ENCODE data around the gene NME4.
"Not testable (repeated sequence)": the region's sequence is repeated elsewhere in the genome, so short reads cannot be mapped to it uniquely, and the experiment has no call there.

Gene NME4

GRCh38 chr16:378113-378820 lies 18.7 kb upstream of the NME4 start:
- DNase-seq: not testable (repeated sequence)

DNA sequence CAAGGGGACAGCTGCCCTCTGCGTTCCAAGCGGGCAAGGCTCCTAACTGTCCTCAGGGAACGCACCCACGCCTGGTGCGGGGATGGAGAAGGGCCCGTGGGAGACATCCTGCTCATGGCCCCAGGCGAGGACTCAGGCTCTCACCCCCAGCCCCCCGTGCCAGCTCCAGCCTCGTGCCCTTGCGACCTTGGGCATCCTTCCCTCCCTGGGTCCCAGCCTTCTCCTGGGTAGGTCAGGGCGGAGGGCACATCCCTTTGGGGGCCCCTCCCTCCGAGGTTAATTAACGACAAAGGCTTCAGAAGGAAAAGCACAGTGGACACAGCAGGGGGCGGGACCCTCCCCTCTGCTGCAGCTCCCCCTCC lies 18.2 kb upstream of the NME4 start:
- DNase-seq: no peak

DNA sequence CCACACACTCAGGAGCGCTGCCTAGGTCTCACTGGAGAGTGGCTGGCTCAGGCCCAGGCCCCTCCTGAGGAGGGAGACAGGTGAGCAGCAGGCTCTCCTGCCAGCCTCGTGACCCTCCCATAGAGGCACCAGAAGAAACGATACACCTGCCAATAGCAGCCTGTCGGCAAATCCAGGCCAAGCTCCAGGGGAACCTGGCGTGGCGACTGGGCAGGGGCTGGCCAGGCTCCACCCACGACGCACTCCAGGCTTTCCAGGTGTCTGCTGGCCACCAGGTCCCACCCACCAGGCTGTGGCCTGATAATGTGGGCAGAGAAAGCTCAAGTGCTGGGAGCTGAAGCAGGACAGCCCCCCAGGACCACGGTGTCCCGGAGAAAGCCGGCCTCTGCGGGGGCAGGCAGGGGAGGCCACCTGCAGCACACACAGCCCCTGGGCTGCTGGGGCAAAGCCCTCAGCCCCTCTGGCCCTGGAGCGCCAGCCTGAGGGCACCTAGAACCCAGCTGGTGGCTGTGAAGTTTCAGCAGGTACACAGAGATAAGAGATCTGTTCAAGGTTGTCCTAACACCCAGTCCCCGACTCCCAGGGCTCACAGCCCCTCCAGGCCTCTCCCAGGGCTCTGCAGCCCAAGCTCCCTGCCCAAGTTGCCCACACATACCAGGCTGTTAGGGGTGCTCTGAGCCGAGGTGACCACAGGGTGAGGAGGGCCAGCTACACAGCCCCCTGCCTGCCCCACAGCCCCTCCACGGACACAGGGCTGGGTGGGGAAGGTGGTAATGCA lies 17.6 kb upstream of the NME4 start:
- DNase-seq: no peak

DNA sequence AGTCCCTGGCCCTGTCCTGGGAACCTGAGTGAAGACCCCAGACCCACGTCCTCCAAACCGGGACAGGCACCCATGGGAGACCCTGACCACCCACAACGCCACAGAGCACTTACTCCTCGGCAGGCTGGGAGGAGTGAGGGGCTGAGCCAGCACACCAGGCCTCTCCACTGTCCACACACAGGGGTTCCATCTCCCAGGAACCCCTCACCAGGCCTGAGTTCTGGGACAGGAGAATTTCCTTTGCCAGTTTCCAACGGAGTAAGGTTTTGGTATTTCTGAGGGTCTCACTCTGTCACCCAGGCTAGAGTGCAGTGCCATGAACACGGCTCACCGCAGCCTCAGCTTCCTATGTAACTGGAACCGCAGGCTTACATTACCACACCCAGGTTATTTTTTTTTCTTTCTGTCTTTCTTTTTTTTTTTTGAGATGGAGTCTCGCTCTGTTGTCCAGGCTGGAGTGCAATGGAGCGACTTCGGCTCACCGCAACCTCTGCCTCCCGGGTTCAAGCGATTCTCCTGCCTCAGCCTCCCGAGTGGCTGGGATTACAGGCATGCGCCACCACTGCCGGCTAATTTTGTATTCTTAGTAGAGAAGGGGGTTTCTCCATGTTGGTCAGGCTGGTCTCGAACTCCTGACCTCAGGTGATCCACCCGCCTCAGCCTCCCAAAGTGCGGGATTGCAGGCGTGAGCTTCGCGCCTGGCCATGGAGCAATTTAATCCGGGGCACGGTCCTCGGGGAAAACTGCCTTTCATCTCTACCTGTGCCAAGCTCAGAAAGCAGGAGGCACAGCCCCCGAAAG lies 16.8 kb upstream of the NME4 start:
- DNase-seq: no peak

DNA sequence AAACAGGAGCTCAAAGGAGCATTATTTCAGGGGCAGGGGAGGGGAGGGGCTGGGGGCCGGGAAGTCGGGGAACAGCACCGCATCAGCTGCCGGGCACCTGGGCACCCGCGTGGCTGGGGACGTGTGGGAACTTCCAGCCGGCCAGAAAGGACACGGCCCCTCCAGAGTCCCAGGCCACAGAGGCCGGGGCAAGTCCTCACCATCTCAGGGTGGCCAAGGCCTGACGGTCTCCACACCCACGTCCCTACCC lies 16.3 kb upstream of the NME4 start:
- DNase-seq: no peak

DNA sequence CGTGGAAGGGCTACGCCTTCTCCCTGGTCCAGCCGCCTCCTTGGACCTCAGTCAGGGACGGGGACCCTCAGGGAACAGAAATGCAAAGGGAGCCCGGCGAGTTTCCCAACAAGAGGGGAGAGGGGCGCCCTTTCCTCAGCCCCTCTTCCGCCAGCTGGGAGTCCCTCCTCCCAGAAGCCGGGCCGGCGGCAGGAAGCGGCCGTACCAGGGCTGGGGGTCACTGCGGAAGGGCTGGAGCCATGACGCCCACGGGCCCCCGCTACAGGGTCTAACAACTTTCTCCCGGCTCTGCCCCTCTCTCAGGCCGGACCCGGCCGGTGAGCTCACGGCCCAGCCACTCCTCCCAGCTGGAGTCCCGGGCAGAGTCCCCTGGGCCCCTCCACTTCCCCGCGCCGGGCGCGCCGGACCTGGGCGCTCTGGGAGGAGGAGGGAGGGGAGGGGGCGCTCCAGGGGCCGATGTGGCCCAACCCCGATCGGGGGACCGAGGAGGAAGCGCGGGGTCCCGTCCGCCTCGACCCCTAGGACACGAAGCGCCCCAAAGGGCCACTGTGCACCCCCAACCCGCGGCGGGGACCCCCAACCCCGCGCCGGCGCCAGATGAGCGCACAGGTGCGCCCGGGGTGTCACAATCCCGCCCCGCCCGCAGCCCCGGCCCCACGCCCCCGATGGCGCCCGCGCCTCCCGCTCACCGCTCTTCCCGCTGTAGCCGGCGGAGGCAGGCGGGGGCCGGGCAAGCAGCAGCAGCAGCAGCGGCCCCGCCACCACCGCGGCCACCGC lies 15.8 kb upstream of the NME4 start:
- DNase-seq: no peak

DNA sequence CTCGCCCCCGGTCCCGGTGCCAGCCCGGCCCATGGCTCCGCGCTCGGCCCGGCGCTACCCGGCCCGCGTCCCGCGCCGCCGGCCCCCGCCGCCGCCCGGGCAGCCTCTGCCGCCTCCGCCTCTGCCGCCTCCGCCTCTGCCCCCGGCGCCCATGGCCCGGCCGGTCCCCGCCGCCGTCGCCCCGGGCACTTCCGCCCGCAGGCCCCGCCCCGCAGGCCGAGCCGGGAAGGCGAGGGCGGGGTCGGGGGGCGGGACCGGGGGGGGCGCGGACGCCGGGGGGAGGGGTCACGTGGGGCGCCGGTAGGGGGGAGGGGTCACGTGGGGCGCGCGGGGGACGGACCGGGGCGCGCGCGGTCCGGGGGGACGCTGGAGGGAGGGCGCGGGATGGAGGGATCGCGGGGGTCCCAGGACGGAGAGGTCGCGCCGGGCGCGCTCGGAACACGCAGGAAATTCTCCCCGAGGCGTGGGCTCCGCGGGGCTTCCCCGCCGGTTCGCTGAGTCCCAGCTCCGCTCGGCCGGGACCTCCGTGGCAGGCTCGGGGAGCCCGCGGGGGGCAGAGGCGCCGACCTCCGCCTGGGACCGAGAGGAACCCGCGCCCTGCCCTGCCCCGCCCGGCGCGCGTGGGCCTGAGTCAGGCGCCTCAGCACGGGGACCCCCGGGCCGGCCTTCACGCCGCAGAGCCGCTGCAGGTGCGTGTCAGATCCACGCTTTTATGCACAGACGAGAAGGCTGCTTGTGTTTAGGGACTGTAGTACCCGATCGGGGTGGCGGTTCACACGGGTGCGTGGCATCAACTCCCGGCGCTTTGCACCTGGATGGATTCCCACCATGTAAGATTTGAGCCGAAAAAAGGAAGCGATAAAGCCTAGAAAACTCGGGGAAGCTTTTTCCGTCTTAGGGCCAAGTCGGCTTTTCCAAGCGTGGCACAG lies 14.9 kb upstream of the NME4 start, which contains the start of gene PGAP6:
Gene PGAP6, minus strand, starts transcription at position 190 of the 929 bp plus-strand sequence. Its CDS starts 157 bp downstream, at position 33.
- DNase-seq: peak; percentile 53 to 75

DNA sequence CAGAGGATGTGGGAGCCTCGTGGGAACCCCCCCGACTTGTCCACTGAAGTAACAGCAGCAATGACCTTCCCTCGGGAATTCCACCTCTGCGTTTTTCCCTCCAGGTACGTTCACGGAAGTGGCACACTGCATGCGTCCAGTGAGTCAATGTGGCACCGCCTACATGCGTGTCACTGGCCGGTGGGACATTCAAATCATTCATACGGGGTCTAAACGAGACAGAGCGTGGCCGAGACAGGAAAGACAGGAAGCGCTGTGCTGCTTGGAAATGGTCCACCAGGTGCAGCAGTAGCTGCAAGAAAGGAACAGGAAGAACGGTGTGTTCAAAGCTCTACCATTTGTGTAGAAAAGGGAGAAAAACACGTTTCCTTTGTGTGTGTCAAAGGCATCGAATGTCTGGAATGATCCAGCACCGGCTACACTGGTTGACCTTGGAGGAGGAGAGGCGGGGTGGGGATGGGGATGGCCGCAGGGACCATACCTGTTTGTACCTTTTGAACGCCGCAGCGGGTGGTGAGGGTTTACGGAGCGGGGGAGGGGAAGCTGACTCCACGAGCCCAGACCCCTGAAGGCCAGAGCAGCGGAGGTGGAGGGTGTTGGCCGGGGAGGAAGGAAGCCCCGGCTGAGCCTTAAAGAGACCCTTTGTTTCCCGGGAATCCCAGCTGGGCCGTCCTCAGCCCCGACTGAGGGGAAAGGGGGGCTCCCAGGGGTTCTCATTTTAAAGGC lies 13.5 kb upstream of the NME4 start:
- peak in 1 of 2 experiments; percentile 42 for DNase-seq

GRCh38 chr16:386641-387156 lies 10.3 kb upstream of the NME4 start:
- no peak for DNase-seq

GRCh38 chr16:387761-388666 lies 9.0 kb upstream of the NME4 start:
- not testable (repeated sequence) for DNase-seq

GRCh38 chr16:389352-389751 lies 7.6 kb upstream of the NME4 start:
- DNase-seq: no peak

DNA sequence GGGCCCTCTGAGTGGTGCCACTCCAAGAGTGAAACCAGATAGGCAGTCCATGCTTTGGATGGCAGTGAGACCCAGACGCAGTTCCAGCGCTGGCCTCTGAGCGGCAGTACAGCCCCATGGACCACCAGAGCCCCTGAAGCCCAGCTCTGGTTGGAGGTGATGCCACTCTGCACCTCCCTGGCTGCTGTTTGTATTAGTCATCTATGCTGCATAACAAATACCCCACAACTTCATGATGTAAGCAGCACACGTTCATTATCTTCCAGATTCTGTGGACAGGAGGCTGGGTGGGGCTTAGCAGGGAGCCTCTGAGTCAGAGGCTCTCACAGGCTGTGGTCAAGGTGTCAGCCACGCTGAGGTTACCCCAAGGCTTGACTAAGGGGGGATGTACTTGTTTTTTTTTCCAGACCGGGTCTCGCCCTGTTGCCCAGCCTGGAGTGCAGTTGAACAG lies 5.1 kb upstream of the NME4 start:
- DNase-seq: peak; percentile 63 to 72

DNA sequence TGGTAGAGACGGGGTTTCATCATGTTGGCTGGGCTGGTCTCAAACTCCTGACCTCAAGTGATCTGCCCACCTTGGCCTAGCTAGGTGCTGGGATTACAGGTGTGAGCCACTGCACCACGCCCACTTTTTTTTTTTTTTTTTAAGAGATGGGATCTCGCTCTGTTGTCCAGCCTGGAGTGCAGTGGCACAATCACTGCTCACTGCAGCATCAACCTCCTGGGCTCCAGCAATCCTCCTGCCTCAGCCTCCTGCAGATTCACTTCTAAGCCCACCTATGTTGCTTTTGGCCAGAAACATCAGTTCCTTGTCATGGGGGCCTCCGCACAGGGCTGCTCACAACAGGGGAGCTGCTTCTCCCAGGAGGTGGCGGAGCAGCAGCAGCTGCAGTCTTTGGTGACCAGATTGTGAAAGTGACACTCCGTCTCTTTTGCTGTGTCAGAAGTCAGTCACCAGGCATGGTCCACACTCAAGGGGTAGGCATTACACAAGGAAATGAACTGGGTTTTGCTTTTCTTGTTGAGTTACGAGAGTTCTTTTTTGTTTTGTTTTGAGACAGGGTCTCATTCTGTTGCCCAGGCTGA lies 4.5 kb upstream of the NME4 start:
- no peak for DNase-seq

GRCh38 chr16:396199-396598 lies 800 bp upstream of the NME4 start:
- DNase-seq: no peak

DNA sequence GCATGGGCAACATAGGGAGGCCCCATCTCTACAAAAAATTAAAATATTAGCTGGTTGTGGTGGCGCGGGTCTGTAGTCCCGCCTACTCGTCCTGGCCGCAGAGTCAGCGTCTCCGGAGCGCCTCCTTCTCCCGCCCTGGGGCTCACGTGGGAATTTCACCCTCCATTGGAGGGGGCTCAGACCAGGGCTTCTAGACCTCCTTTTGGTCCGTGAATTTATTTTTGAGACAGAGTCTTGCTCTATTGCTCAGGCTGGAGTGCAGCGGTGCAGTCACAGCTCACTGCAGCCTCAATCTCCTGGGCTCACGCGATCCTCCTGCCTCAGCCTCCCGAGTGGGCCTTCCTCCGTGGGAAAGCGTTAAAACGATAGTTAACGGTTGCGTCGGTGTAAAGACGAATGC lies 394 bp upstream of the NME4 start:
- no peak for DNase-seq

DNA sequence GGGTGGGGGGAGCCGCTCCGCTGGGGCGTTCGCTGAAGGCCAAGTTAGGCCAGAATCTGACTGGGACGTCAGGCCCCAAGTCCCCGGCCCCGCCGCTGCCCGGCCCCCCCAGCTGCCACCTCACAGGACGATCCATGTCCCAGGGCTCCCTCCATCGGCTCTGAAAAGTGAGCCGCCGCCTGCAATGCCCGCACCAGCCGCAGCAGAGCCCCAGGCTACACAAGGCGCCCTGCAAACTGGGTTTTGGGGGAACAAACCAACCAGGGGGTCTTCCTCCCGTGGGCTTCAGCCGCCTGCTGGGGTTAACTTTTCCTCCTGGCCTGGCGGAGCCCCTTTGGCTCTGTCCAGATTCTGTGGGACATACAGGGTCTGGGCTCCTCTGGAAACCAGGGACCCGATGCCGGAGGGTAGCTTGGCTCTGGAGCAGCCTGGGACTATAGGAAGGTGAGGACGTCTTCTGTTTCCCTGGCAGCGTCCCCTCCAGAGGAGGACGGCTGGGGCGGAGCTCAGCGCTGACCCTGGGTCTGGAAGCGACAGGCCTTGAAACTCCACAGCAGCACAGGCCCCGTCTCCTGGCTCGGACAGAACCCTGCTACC lies 835 bp downstream of the NME4 start:
- DNase-seq: no peak

- DNase-seq: no peak
These were observed 1.8 kb downstream of the NME4 start for GRCh38 chr16:398561-399339.

Measured in stimulated activated CD4-positive, alpha-beta T cell treated with anti-CD3 and anti-CD28 coated beads, Interleukin-4, amount 100 ng/mL, for 4 hours (primary cell).